SW480 (cell line): ENCODE data around the gene DNAH14.
"Not testable (repeated sequence)": the region's sequence is repeated elsewhere in the genome, so short reads cannot be mapped to it uniquely, and the experiment has no call there.

Experiments used
- DNase-seq: peaks from one replicate; pipeline ENCODE4 v3.0.0-alpha.2; 2016; ENCODE audit warnings: low spot score

Gene DNAH14

DNA sequence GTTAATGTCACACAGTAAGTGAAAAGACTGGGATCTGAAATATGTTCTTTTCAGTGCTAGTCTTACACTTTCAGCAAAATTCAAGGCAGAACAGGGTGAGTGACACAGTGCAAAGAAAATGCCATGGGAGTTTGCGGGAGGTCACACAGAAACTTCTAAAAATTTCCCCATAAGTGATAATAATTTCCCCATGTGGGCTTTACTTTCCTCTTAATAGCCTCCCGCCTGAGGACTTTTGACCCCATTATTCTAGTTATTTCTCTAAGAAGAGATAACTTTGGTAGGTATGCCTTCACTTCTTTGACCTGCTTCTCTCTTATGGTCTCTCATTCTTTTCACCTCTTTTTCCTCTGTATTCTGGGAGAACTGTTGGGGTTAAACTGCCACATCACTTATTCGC is 8.1 kb upstream of the DNAH14 start:
- DNase-seq = no peak

DNA sequence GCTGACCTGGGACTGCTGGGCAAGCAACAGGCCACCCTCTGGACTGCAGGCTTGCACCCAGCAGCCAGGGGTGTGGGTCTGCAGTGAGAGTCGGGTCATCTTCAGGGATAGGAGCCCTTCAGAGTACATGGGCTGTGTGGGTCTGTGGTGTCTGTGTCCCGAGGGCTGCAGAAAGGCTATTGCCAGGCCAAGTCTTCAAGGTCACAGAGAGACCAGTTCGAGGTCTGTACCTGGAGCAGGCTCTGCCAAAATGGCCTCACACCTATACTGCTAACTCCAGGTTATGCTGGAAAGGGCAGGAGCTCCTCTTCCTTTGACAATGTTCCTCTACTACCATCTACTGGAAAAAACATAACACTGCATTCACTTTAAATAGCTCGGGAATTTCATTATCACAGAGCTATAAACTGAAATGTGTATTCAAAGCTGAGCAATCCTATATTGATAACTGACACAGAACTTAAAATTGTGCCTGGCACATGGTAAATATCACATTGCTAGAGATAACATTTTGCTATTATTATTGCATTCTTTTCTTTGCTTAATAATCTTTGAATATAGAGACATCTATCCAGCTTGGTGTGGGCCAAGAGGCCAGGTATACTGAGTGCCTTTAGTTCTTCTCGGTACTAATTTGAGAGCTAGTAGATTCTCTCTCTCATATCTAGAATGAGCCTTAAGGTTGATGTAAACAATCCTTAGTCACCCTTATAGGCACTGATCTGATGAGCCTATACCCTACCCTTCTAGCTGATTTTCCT is 6.9 kb upstream of the DNAH14 start:
- peak; percentile 76 for DNase-seq

DNA sequence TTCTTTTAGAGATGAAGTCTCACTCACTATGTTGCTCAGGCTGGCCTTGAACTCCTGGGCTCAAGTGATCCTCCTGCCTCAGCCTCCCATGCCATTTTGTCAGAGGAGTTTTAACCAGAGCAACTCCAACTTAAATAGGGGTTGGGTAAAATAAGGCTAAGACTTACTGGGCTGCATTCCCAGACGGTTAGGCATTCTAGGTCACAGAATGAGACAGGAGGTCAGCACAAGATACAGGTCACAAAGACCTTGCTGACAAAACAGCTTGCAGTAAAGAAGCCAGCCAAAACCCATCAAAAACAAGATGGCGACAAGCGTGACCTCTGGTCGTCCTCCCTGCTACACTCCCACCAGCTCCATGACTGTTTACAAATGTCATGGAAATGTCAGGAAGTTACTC is 5.7 kb upstream of the DNAH14 start:
- DNase-seq = no peak

DNA sequence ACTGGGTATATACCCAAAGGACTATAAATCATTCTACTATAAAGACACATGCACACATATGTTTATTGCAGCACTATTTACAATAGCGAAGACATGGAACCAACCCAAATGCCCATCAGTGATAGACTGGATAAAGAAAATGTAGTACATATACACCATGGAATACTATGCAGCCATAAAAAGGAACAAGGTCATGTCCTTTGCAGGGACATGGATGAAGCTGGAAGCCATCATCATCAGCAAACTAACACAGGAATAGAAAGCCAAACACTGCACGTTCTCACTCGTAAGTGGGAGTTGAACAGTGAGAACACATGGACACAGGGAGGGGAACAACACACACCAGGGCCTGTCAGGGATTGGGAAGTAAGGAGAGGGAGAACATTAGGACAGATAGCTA is 1.8 kb upstream of the DNAH14 start:
- not testable (repeated sequence) for DNase-seq

DNA sequence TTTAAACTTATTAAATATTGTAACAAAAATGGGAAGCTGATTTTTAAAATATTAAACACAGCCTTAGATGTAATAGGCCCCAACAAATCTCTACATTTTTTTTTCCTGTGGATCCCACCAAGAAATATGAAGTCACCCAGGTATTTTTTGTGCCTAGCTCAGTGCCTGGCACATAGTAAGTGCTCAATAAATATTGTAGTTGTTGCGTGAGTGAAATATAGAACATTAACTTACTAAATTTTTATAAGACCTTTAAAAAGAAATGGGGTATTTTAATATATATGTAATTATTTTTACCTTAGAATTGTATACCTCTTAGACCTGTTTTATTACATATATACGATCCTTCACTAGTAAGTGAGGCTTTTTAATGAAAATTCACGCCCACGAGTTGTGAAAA is 569 bp upstream of the DNAH14 start:
- no peak for DNase-seq

DNA sequence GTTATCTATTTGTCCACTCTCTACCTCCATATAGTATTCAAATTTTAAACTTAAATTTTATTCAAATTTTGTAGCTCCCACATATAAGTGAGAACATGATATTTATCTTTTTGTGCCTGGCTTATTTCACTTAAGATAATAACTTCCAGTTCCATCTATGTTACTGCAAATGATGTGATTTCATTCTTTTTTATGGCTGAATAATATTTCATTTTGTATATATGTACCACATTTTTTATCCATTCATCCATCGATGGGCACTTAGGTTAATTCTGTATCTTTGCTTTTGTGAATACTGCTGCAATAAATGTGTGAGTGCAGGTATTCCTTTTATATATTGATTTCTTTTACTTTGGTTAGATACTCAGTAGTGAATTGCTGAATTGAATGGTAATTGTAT is 2.1 kb downstream of the DNAH14 start:
- DNase-seq = no peak

DNA sequence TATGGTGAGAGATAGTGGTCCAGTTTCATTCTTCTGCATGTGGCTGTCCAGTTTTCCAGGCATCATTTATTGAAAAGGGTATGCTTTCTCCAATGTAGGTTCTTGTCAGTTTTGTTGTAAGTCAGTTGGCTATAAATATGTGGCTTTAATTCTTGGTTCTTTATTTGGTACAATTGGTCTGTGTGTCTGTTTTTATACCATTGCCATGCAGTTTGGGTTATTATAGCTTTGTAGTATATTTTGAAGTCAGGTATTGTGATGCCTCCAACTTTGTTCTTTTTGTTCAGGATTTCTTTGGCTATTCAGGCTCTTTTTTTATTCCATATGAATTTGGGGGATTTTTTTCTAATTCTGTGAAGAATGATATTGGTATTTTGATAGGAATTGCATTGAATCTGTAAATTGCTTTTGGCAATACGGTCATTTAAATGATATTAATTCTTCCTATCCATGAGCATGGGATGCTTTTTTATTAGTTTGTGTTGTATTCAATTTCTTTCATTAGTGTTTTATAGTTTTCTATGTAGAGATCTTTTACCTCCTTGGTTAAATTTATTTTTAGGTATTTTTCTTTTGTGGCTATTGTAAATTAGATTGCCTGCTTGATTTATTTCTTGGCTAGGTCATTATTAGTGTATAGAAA is 3.3 kb downstream of the DNAH14 start:
- no peak for DNase-seq

DNA sequence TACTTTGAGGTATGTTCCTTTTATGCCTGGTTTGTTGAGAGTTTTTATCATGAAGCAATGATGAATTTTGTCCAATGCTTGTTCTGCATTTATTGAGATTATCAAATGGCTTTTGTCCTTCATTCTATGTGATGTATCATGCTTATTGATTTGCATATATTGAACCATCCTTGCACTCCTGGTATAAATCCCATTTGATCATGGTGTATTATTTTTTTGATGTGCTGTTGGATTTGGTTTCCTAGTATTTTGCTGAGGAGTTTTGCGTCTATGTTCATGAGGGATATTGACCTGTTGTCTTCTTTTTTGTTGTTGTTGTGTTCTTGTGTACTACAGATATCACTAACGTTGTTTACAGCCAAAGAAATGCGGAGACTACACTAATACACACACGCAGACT is 4.1 kb downstream of the DNAH14 start:
- no peak for DNase-seq

DNA sequence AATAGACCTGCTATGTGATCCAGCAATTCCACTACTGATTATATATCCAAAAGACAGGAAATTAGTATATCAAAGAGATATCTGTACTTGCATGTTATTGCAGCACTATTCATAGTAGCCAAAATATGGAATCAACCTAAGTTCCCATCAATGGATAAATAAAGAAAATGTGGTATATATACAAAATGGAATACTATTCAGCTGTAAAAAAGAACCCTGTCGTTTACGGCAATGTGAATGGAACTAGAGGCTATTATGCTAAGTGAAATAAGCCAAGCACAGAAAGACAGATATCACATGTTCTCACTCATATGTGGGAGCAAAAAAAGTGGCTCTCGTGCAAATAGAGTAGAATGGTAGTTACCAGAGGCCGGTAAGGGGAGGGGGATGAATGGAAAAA is 9.2 kb downstream of the DNAH14 start:
- no peak for DNase-seq

DNA sequence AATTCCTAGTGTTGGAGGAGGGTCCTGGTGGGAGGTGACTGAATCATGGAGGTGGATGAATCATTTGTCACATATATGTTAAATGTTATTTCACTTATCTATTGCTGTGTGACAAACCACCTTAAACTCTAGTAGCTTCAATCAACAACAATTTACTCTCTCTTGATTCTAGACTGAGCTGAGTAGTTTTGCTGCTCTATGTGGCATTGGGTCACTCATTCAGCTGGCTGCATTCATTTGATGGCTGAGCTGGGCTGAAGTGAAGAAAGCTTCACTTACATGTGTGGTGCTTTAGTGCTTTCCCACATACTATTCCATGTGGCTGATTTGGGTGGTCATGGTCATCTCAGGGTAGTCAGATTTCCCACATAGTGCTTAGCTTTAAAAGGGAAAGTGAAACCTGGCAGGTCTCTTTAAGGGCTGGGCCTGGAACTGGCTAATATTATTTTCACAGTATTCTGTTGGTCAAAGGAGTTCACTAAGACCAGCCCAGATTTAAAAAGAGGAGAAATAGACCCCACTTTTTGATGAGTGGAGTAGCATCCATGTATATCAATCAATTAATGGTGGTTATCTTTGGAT is 10.5 kb downstream of the DNAH14 start:
- no peak for DNase-seq

DNA sequence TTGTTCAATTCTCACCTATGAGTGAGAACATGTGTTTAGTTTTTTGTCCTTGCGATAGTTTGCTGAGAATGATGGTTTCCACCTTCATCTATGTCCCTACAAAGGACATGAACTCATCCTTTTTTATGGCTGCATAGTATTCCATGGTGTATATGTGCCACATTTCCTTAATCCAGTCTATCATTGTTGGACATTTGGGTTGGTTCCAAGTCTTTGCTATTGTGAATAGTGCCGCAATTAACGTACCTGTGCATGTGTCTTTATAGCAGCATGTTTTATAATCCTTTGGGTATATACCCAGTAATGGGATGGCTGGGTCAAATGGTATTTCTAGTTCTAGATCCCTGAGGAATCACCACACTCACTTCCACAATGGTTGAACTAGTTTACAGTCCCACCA is 11.3 kb downstream of the DNAH14 start:
- DNase-seq = not testable (repeated sequence)

DNA sequence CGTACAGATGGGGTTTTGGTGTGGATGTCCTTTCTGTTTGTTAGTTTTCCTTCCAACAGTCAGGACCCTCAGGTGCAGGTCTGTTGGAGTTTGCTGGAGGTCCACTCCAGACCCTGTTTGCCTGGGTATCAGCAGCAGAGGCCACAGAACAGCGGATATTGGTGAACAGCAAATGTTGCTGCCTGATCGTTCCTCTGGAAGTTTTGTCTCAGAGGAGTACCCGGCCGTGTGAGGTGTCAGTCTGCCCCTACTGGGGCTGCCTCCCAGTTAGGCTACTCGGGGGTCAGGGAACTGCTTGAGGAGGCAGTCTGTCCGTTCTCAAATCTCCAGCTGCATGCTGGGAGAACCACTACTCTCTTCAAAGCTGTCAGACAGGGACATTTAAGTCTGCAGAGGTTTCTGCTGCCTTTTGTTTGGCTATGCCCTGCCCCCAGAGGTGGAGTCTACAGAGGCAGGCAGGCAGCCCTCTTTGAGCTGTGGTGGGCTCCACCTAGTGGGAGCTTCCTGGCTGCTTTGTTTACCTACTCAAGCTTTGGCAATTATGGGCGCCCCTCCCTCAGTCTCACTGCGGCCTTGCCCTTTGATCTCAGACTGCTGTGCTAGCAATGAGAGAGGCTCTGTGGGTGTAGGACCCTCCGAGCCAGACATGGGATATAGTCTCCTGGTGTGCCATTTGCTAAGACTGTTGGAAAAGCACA is 16.3 kb downstream of the DNAH14 start:
- DNase-seq = not testable (repeated sequence)

DNA sequence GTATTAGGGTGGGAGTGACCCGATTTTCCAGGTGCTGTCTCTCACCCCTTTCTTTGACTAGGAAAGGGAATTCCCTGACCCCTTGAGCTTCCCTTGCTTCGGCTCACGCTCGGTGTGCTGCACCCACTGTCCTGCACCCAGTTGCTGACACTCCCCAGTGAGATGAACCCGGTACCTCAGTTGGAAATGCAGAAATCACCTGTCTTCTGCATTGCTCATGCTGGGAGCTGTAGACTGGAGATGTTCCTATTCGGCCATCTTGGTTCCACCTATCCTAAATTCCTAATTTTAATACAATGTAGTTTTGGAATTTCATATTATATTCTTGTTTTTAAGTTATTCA is 16.8 kb downstream of the DNAH14 start:
- DNase-seq = not testable (repeated sequence)

DNA sequence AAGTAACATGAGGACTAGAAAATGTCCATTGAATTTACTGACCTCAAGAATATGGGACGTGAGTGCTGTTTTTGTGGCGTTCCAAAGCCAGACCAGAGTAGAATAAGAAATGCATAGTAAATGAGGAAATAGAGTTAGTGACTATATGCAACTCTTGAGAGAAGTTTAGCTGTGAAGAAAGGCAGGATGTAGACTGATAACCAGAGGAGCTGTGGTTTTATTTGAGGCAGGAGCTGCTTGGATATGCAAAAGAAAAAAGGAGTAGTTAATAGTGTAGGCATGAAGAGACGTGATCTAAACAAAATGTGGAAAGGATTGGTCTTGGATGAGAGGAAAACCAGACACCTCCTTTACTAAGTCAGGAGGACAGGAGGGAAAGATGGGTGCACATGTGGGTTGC is 28.2 kb downstream of the DNAH14 start:
- no peak for DNase-seq

DNA sequence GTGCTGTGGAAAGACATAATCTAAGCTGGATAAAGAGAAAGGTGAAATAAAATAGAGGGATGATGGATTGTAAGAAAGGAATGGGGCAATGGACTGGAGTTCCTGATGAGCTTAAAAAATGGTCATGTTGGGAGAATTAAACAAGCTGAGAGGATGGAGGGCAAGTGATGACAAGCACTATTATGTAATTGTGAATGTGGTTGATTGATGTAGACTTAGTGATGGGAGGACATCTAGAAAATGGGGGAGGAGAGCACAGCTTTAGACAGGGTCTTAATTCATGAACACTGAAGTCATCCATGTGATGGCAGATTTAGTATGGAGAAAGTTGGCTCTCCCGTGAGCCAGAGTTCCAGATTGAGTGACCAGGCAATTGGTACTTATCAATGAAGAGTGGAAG is 29.0 kb downstream of the DNAH14 start:
- no peak for DNase-seq

DNA sequence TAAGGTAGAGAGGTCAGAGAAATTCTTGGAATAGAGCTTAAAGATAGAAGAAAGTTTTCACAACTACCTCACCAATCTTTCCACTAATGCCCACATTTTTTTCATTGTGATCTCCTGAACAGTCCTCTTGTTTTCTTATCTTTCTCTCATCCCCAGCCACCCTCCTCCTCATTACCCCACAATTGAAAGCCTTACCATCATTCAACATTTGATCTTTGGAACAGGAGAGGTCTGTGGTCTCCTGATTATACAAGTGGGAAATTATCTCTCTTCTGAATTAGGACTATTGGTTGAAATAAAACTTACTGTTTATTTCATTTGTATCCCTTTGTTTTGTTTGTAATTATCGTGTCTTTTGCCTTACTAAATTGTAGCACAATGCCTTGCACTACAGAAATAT is 29.6 kb downstream of the DNAH14 start:
- no peak for DNase-seq

DNA sequence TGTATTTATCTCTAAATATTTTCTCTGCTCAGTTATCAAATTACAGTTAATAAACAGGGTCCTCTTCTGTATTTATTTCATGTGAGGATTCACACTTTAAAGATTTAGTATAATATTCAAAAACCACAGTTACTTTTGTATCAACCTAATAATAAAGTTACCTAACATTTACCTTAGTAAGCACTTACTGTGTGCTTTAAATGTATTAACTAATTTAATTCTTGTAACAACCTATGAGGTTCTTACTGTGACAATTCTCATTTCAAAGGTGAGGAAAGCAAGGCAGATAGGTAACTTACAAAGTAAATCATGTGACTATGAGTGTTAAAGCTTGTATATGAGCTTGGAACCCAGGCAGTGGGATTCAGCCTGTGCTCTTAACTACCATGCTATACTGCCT is 30.2 kb downstream of the DNAH14 start:
- no peak for DNase-seq

DNA sequence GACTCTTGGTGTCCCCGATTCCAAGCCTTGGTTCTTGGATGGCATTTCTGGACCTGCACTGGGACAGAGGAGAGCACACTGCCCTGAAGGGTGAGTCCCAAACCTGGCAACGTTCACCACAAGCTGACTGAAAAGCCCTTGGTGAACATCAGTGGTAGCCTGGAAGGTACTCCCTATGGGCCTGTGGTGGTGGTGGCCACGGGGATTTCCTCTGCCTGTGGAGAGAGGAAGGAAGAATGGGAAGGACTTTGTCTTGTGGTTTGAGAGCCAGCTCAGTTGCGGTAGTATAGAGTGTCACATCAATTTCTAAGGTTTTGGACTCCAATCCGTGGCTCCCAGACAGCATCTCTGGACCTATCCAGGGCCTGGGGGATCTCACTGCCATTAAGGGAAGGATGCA is 50.7 kb downstream of the DNAH14 start:
- DNase-seq = no peak

DNA sequence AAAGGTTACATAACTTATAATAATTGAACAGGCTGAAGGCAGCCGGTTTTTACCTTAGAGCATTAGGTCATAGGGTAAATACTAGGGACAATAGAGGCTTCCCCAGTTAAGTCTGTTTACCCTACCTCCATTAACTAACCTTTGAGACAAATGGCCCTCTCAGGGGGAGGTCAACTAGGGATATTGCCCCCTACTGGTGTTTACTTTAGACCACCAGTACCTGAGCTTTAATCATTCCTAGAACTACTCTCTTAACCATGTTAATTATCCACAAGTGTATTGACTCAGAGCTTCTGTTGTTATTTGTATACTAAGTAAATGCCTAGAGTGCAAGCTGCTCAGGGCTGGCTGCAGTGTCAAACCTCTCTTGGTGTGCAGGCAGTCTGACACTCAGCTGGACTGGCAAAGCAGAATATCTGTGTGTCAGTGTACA is 52.5 kb downstream of the DNAH14 start:
- DNase-seq = not testable (repeated sequence)

DNA sequence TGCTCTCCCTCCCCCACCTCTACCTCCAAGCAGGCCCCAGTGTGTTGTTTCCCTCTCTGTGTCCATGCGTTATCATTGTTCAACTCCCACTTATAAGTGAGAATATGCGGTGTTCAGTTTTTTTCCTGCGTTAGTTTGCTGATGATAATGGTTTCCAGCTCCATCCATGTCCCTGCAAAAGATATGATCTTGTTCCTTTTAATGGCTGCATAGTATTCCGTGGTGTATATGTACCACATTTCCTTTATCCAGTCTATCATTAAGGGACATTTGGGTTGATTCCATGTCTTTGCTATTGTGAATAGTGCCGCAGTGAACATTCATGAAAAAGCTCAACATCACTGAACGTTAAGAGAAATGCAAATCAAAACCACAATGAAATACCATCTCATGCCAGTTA is 58.6 kb downstream of the DNAH14 start:
- no peak for DNase-seq

DNA sequence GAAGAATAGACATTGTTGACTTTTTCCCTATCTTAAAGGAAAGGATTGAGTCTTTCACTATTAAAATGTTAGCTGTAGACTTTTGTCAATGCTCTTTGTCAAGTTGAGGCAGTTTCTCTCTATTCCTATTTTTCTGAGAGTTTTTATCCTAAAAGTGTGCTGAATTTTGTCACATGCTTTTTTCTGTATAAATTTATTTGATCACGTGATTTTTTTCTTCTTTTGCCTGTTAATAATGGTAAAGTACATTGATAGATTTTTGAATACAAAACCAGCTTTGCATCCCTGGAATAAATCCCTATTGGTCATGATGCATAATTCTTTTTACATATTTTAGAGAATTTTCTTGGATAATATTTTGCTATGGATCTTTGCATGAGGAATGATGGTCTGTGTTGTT is 60.1 kb downstream of the DNAH14 start:
- DNase-seq = no peak

DNA sequence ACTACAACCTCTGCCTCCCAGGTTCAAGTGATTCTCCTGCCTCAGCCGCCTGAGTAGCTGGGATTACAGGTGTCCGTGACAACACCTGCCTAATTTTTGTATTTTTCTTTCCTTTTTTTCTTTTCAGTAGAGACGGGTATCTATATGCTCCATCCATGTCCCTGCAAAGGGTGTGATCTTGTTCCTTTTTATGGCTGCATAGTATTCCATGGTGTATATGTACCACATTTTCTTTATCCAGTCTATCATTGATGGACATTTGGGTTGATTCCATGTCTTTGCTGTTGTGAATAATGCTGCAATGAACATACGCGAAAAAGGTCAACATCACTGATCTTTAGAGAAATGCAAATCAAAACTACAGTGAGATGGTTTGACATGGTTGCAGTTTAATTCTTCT is 62.1 kb downstream of the DNAH14 start:
- not testable (repeated sequence) for DNase-seq

DNA sequence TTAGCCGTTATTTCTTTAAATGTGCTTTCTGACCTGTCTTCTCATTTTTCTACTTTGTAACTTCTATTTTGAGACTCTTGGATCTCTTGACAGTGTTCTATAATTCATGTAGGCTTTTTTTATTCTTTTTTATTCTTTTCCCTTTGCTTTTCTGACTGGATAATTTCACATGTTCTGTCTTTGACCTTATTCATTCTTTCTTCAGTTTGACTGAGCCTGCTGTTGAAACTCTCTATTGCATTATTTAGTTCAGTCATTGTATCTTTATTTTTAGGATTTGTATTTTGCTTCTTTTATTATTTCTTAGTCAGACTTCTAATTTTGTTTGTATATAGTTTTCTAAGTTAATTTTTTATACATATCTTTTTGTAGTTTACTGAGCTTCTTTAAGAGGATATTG is 66.1 kb downstream of the DNAH14 start:
- DNase-seq = no peak
